HK-2 (cell line): ENCODE results near the gene SFSWAP.

ENCODE experiments used
- DNase-seq: peaks from one replicate; pipeline ENCODE4 v3.0.0-alpha.2; 2018; ENCODE audit not compliant: unreplicated experiment

The SFSWAP gene

DNA sequence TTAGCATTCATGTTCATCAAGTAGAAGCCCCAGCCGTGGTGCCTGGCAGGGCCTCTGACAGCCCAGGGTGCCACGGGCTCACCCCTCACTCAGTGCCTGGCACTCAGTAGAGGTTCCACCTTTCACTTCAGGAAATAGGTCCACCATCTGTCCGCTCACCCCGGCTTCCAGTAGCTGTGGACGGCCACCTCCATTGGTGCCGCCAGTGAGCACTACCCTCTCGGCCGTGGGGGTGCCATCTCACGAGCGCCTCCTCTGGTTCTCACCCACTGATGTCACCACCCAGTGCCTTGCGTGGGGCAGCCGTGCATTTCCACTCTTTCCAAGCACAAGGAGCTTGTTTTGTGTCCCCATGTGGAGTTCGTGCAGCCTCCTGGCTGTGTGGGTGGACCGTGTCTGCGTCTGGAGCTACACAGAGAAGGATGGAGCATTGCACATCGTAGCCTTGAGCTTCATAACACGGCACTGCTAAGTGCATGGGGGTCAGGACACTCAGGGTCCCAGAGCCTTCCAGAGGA is 76.3 kb downstream of the SFSWAP start:
- no peak for DNase-seq

DNA sequence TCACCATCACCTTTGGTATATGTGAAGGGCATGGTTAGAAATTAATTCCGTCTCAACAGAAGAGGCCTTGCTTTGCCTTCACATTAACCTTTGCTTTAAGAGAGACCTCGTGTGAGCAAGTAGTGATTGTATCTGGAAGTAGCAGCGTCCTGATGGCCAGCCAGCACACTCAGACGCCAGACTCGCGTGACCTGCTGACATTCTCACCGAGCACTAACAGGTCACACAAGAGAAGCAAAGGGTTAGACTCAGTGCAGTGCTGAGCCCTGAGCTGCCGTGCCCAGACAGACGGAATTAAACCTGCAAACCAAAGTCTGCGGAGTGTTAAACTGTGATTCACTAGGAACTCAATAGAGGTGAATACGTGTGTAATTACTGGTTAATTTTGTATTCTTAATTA is 77.2 kb downstream of the SFSWAP start:
- DNase-seq: no peak

DNA sequence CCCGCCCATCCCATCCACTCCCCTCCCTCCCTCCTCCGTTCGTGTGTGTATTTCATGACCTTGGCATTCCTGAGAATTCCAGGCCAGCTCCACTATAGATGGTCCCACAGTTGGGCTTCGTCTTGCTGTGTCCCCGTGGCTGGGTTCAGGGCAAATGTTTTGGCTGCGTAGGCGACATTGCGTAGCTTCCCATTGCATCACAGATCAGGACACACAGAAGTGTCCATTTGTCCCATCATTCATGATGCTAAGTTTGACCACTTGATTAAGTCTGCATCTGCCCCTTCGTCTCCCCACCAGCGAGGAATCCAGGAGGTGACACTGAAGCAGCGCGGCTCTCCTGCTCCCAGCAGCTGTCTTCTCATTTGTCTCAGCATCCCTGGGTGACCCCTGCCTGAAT is 78.7 kb downstream of the SFSWAP start:
- no peak for DNase-seq

GRCh38 chr12:131793243-131794022 is 82.5 kb downstream of the SFSWAP start:
- DNase-seq: no peak

DNA sequence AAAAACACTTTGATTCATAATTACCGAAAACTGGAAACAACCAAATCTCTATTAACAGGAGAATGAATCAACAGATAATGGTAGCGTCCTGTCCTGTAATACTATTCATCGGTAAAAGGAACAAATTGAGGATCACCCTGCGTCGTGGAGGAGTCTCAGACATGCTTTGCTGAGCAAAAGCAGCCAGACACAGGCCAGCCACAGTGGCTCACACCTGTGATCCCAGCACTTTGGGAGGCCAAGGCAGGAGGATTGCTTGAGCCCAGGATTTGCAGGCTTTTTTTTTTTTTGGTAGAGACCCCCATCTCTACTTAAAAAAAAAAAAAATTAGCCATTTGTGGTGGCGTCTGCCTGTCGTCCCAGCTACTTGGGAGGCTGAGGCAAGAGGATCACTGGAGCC is 83.2 kb downstream of the SFSWAP start:
- DNase-seq: no peak

DNA sequence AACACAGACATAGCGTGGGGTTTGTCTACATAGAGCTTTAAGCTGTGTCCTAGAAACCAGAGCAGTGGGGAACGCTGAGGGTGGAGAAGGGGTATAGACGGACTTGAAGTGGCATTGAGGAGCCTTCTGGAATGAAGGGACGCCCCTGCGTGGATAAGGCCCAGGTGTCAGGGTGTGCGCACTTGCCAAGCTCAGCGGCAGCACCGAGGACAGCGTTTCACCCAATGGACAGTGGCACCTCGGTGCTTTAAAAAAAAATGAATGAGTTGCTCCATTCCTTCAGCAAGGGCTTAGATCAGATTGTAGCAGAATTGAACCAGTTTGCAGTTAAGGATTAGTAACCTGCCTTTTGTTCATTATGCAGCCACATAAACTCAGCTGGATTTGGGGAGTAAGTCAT is 83.7 kb downstream of the SFSWAP start:
- DNase-seq: no peak

GRCh38 chr12:131795064-131795463 is 84.2 kb downstream of the SFSWAP start:
- no peak for DNase-seq

DNA sequence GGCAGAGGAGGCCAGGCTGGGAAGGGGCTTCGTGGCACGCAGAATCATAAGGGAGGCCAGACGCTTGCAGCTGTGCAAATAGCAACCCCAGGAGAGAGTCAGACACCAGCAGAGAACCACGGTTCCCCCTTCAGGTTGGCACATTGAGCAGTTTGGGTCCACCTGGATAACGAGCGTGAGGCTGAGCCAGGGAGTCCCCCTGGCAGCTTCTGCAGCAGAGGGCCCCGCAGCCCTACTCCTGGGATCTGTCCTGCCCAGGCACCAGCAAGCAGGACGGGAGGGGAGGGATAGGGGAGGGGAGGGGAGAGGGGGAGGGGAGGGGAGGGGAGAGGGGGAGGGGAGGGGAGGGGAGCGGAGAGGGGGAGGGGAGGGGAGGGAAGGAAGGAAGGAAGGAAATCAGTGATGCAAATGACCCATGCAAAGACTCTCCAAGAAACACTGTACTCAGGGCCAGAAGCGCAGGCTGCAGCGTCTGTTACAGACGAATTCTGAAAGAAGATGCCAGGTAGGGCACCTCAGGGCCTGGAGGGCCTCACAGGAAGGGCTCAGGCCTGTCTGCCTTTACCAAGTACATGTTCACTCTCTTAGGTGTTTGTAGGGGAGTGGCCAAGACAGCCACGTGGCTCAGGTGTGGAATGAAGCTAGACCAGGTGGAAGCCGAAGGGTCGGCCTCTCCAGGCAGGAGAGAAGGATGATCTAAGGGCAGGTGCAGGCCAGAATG is 85.0 kb downstream of the SFSWAP start:
- no peak for DNase-seq

- DNase-seq: no peak
Measured at GRCh38 chr12:131796411-131796736, 85.5 kb downstream of the SFSWAP start.

DNA sequence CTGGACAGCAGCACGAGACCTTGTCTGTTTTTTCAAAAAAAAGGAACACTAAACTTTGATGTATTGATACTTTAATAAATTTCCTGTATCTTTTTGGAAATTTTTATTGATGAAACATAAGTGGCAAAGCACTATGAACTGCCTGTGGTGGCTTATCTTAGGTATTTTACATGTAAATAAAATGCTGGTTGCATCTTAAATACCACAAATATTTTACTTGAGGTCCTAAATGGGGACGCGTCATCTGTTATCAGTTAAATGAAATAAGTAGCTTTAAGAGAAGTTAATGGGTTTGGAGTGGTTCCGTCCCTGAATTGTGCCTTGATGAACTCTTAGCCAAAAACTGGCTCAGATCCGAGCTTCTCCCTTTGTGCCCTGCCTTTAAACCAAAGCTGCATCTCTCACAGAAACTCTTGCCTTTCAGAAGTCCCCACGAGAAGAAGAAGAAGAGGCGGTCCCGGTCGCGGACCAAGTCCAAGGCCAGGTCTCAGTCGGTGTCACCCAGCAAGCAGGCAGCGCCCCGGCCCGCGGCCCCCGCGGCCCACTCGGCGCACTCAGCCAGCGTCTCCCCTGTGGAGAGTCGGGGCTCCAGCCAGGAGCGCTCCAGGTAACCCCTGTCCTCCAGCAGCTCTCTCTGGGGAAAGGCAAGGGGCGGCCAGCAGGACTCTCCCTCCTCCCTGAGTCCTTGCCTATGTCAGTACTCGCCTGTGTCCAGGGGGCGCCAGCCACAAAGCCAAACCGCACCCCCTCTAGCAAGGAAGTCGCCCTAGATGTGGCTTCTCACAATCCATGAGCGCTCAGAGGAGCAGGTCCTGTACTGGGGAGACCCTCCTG is 86.1 kb downstream of the SFSWAP start:
- no peak for DNase-seq

GRCh38 chr12:131797588-131797934 is 86.7 kb downstream of the SFSWAP start:
- no peak for DNase-seq

DNA sequence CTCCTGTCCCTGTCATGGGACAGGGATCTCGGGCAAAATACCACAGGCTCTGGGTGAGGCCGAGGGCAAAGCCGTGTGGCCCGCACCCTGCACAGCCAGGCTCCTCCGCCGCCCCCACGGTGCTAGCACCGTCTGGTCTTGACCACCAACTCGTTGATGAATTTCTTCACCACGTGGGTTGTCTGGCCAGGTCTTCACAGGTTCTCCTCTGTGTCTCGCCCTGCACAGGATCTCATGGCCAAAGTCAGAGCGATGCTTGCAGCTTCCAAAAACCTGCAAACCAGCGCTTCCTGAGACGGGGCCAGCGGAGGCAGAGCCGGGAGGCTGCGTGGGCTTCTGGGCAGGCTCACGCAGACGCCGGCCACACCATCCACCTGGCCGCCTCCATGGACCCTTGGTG is 88.3 kb downstream of the SFSWAP start:
- DNase-seq: no peak

DNA sequence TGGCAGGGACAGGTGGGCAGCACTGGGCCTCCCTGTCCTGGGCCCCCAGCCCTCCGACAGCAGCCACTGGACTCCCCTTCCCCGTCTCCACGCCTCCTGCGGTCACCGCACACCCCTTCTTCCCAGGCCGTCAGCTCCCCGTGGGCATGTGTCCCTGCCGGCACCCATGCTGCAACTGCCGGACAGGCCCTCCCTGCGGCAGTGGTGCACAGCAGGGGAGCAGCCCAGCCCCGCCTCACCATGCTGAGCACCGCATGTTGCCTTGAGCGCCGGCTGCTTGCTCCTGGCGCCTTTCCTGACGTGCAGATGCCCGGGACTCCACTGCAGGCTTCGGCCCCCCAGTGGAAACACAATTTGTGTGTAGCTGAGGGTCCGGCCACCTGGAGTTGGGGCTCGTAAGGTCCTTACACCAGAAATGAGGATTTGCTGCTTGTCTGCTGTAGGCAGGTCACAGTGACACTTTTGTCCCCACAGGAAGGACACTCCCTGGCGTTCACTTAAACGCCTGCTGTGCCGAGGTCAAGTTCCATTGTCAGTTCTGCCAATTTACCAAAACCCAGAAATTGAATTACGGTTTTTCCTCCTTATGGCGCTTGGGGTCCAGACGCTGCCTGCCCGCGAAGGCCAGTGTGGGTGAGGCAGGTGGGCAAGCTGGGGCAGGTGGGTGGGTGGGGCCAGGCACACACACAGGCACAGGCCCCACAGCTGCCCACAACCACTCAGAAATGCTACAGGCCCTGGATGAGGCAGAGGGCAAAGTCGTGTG is 89.1 kb downstream of the SFSWAP start:
- DNase-seq: no peak

DNA sequence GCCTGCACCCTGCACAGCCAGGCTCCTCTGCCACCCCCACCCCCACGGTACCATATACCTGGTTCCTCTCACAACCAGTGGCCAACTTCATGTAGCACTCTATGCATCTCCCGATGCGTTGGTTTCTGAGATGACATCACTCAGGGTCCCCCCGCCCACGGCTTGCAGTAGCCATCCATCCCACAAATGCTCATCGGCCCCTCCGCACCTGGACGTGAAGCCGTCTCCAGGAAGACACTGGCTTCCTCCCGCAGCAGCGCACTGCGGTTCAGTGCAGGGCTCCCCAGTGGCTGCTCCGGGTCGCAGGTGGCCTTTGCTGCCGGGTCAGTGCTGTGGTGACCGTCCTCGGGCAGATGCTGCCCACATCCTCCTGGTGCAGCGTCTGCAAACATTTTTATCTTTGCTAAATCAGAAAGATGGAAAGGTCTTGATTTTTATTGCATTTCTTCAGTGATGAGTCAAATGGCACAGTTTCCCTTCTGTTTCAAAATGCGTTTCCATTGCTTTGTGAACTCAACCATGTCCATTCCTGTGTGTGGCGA is 89.8 kb downstream of the SFSWAP start:
- DNase-seq: no peak

DNA sequence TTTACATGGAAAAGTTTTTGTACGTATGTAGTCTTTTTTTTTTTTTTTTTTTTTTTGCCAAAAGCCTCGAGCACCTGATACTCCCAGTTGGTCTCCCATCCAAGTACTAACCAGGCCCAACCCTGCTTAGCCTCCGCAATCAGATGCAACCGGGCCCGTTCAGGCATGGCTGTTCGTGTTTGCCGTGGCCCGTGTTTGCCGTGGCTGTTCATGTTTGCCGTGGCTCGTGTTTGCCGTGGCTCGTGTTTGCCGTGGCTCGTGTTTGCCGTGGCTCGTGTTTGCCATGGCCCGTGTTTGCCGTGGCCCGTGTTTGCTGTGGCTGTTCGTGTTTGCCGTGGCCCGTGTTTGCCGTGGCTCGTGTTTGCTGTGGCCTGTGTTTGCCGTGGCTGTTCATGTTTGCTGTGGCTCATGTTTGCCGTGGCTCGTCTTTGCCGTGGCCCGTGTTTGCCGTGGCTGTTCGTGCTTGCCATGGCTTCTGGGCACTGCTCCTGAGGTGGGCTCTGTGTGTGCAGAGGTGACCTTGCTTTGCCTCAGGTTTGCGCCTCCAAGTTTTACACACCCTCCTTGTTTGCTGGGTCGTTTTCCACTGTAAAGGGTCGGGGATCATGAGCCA is 90.5 kb downstream of the SFSWAP start:
- DNase-seq: no peak

GRCh38 chr12:131803961-131804521 is 93.2 kb downstream of the SFSWAP start:
- DNase-seq: no peak

GRCh38 chr12:131805421-131805820 is 94.5 kb downstream of the SFSWAP start:
- DNase-seq: no peak

DNA sequence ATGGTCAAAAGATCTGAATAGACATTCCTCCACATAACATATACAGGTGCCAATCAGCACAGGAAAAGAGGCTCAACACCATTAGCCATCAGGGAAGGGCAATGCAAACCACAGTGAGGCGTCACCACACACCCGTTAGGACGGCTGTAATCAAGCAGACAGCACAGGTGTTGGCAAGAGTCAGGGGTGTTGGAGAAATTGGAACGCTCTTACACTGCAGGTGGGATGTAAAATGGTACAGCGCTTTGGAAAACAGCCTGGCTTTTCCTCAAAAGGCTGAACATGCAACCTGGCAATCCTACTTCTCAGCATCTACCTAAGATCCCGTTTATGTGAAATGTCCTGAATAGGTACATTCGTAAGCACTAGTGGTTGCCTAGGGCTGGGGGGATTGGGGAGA is 95.8 kb downstream of the SFSWAP start:
- DNase-seq: no peak

DNA sequence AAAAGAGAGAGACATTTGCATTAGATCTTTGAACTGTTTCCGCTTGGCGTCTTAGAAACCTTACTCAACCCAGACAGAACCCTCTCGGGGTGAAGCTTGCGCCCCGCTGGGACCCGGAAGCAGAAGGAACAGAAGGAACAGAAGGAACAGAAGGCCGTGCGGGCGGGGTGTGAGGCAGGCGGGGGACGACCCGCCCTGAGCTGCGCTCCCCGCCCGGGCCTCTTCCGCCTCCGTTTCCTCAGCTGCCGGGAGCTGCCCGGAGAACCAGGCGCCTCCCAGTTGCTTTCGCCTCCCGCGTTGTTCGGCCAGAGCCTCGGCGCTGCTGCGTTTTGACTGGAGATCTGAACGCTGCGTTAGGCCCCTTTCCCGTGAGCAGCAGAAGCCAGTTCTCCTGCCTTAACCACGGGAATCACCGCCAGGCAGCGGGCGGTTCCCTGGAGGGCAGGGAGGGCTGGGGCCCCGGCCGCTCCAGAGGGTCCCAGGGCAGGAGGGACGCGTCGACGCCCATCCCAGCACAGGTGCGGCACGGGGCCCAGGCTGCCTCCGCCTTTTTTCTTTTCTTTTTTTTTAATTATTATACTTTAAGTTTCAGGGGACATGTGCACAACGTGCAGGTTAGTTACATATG is 98.0 kb downstream of the SFSWAP start:
- no peak for DNase-seq
